ENCODE results near the gene SLCO1B3.
"Not testable (repeated sequence)": the region's sequence is repeated elsewhere in the genome, so short reads cannot be mapped to it uniquely, and the experiment has no call there.

Gene SLCO1B3

GRCh38 chr12:20810487-20810886, at the start of gene SLCO1B3:
Gene SLCO1B3 (plus strand): TSS chr12:20810705. CDS start chr12:20815739, 5,034 bp downstream.
- no peak for DNase-seq (ENCODE audit: low read depth in 2 of 2)

- no peak for DNase-seq (ENCODE audit: low read depth in 2 of 2)
Measured at GRCh38 chr12:20777420-20777819, 33.1 kb upstream of the SLCO1B3 start.

- DNase-seq (ENCODE audit: low read depth in 2 of 2): no peak
Measured at GRCh38 chr12:20778969-20779368, 31.5 kb upstream of the SLCO1B3 start.

- not testable (repeated sequence) for DNase-seq (ENCODE audit: low read depth in 2 of 2)
Measured at GRCh38 chr12:20779971-20780370, 30.5 kb upstream of the SLCO1B3 start.

- DNase-seq (ENCODE audit: low read depth in 2 of 2): not testable (repeated sequence)
Measured at GRCh38 chr12:20783796-20784357, 26.6 kb upstream of the SLCO1B3 start.

GRCh38 chr12:20792971-20793370, 17.5 kb upstream of the SLCO1B3 start:
- DNase-seq (ENCODE audit: low read depth in 2 of 2): no peak

- no peak for DNase-seq (ENCODE audit: low read depth in 2 of 2)
Measured at GRCh38 chr12:20798554-20798953, 12.0 kb upstream of the SLCO1B3 start.

GRCh38 chr12:20800160-20800559, 10.3 kb upstream of the SLCO1B3 start:
- no peak for DNase-seq (ENCODE audit: low read depth in 2 of 2)

- DNase-seq (ENCODE audit: low read depth in 2 of 2): no peak
Measured at GRCh38 chr12:20801035-20801434, 9.5 kb upstream of the SLCO1B3 start.

- DNase-seq (ENCODE audit: low read depth in 2 of 2): no peak
Measured at GRCh38 chr12:20805921-20806320, 4.6 kb upstream of the SLCO1B3 start.

- no peak for DNase-seq (ENCODE audit: low read depth in 2 of 2)
Measured at GRCh38 chr12:20807192-20808080, 3.1 kb upstream of the SLCO1B3 start.

- DNase-seq (ENCODE audit: low read depth in 2 of 2): no peak
Measured at GRCh38 chr12:20808521-20808920, 2.0 kb upstream of the SLCO1B3 start.

GRCh38 chr12:20815574-20815973, 5.1 kb downstream of the SLCO1B3 start:
- no peak for DNase-seq (ENCODE audit: low read depth in 2 of 2)

- DNase-seq (ENCODE audit: low read depth in 2 of 2): no peak
Measured at GRCh38 chr12:20822415-20822814, 11.9 kb downstream of the SLCO1B3 start.

- DNase-seq (ENCODE audit: low read depth in 2 of 2): no peak
Measured at GRCh38 chr12:20822925-20823324, 12.4 kb downstream of the SLCO1B3 start.

- no peak for DNase-seq (ENCODE audit: low read depth in 2 of 2)
Measured at GRCh38 chr12:20829919-20830318, 19.4 kb downstream of the SLCO1B3 start.

GRCh38 chr12:20830456-20830855, 20.0 kb downstream of the SLCO1B3 start:
- DNase-seq (ENCODE audit: low read depth in 2 of 2): no peak

GRCh38 chr12:20832911-20833310, 22.4 kb downstream of the SLCO1B3 start:
- no peak for DNase-seq (ENCODE audit: low read depth in 2 of 2)

- DNase-seq (ENCODE audit: low read depth in 2 of 2): no peak
Measured at GRCh38 chr12:20852649-20853048, 42.1 kb downstream of the SLCO1B3 start.

- DNase-seq (ENCODE audit: low read depth in 2 of 2): no peak
Measured at GRCh38 chr12:20863056-20863455, 52.6 kb downstream of the SLCO1B3 start.

GRCh38 chr12:20865873-20866272, 55.4 kb downstream of the SLCO1B3 start:
- no peak for DNase-seq (ENCODE audit: low read depth in 2 of 2)

- DNase-seq (ENCODE audit: low read depth in 2 of 2): no peak
Measured at GRCh38 chr12:20868277-20868676, 57.8 kb downstream of the SLCO1B3 start.

- no peak for DNase-seq (ENCODE audit: low read depth in 2 of 2)
Measured at GRCh38 chr12:20883288-20883687, 72.8 kb downstream of the SLCO1B3 start.
